SK-N-SH treated with all-trans-retinoic acid at 6 μM for 48 hours (cell line): ENCODE results near the gene PKNOX2.
"Not testable (repeated sequence)": the region's sequence is repeated elsewhere in the genome, so short reads cannot be mapped to it uniquely, and the experiment has no call there.

Experiments used
- CSDC2 ChIP-seq: fragments of 250-450 bp; sonication (Bioruptor Pico); IDR thresholded peaks from 2 replicates; pipeline ENCODE4 v1.5.0; 2020; ENCODE audit warnings: mild to moderate bottlenecking, moderate library complexity
- ESRRG ChIP-seq: fragments of 250-450 bp; sonication (Bioruptor Pico); IDR thresholded peaks from 2 replicates; pipeline ENCODE4 v1.6.1; 2021; ENCODE audit warnings: mild to moderate bottlenecking
- ISL1 ChIP-seq: fragments of 250-450 bp; sonication (Bioruptor Pico); IDR thresholded peaks from 2 replicates; pipeline ENCODE4 v2.1.2; 2022; ENCODE audit warnings: mild to moderate bottlenecking, moderate library complexity
- SNAI2 ChIP-seq: fragments of 250-450 bp; sonication (Bioruptor Pico); IDR thresholded peaks from 2 replicates; pipeline ENCODE4 v1.5.0; 2020; ENCODE audit warnings: mild to moderate bottlenecking, moderate library complexity
- ZFP3 ChIP-seq: fragments of 250-450 bp; sonication (Bioruptor Pico); IDR thresholded peaks from 2 replicates; pipeline ENCODE4 v1.5.0; 2020; ENCODE audit warnings: mild to moderate bottlenecking, moderate library complexity
- ZNF565 ChIP-seq: fragments of 450-650 bp; formaldehyde crosslinking; conservative IDR thresholded peaks from 2 replicates; pipeline ENCODE4 v1.5.0; 2020; ENCODE audit warnings: low read depth, mild to moderate bottlenecking, moderate library complexity
- ZNF70 ChIP-seq: fragments of 450-650 bp; formaldehyde crosslinking; IDR thresholded peaks from 2 replicates; pipeline ENCODE4 v1.5.0; 2020; ENCODE audit warnings: mild to moderate bottlenecking, moderate library complexity
- TF ChIP-seq, protein P1 (sequence below): fragments of 250-450 bp; sonication (Bioruptor Pico); IDR thresholded peaks from 2 replicates; pipeline ENCODE4 v1.8.0; 2020; ENCODE audit warnings: mild to moderate bottlenecking, moderate library complexity, borderline replicate concordance
- TF ChIP-seq, protein P2 (sequence below): fragments of 250-450 bp; sonication (Bioruptor Pico); IDR thresholded peaks from 2 replicates; pipeline ENCODE4 v1.5.0; 2020; ENCODE audit warnings: mild to moderate bottlenecking, moderate library complexity

DNA sequence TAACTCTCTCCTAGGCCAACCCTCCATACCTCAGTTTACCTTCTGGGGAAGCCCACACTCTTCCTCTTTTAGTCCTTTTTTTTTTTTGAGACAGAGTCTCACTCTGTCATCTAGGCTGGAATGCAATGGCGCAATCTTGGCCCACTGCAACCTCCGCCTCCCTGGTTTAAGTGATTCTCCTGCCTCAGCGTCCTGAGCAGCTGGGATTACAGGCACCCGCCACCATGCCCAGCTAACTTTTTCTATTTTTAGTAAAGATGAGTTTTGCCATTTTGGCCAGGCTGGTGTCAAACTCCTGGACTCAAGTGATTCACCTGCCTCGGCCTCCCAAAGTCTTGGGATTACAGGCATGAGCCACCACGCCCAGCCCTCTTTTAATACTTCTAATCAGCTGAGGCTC lies 58.6 kb downstream of the PKNOX2 start:
- TF ChIP-seq, protein P1, sequence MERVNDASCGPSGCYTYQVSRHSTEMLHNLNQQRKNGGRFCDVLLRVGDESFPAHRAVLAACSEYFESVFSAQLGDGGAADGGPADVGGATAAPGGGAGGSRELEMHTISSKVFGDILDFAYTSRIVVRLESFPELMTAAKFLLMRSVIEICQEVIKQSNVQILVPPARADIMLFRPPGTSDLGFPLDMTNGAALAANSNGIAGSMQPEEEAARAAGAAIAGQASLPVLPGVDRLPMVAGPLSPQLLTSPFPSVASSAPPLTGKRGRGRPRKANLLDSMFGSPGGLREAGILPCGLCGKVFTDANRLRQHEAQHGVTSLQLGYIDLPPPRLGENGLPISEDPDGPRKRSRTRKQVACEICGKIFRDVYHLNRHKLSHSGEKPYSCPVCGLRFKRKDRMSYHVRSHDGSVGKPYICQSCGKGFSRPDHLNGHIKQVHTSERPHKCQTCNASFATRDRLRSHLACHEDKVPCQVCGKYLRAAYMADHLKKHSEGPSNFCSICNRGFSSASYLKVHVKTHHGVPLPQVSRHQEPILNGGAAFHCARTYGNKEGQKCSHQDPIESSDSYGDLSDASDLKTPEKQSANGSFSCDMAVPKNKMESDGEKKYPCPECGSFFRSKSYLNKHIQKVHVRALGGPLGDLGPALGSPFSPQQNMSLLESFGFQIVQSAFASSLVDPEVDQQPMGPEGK (CRISPR knock-in tag): not testable (repeated sequence)
- TF ChIP-seq ZNF565 (CRISPR knock-in tag); CSDC2; ZFP3 (CRISPR knock-in tag); ESRRG (CRISPR knock-in tag); SNAI2 (CRISPR knock-in tag); ZNF70; ISL1 (CRISPR knock-in tag): not testable (repeated sequence)
- TF ChIP-seq, protein P2, sequence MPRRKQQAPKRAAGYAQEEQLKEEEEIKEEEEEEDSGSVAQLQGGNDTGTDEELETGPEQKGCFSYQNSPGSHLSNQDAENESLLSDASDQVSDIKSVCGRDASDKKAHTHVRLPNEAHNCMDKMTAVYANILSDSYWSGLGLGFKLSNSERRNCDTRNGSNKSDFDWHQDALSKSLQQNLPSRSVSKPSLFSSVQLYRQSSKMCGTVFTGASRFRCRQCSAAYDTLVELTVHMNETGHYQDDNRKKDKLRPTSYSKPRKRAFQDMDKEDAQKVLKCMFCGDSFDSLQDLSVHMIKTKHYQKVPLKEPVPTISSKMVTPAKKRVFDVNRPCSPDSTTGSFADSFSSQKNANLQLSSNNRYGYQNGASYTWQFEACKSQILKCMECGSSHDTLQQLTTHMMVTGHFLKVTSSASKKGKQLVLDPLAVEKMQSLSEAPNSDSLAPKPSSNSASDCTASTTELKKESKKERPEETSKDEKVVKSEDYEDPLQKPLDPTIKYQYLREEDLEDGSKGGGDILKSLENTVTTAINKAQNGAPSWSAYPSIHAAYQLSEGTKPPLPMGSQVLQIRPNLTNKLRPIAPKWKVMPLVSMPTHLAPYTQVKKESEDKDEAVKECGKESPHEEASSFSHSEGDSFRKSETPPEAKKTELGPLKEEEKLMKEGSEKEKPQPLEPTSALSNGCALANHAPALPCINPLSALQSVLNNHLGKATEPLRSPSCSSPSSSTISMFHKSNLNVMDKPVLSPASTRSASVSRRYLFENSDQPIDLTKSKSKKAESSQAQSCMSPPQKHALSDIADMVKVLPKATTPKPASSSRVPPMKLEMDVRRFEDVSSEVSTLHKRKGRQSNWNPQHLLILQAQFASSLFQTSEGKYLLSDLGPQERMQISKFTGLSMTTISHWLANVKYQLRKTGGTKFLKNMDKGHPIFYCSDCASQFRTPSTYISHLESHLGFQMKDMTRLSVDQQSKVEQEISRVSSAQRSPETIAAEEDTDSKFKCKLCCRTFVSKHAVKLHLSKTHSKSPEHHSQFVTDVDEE (CRISPR knock-in tag): not testable (repeated sequence)
